Colon (tissue), 2 donors: ENCODE data around the gene LIPT2.
"Not testable (repeated sequence)": the region's sequence is repeated elsewhere in the genome, so short reads cannot be mapped to it uniquely, and the experiment has no call there.

Experiments
- FAIRE-seq: peaks from 2 replicates; lab custom pipeline; 2012; peaks lifted over from hg19 to GRCh38; lab: Jason Lieb, UNC
- donor health status: control.
- donor health status: control.

The LIPT2 gene

GRCh38 chr11:74492974-74493790, at the start of gene LIPT2:
Gene LIPT2 (minus strand): TSS chr11:74493724. CDS start chr11:74493703, 21 bp downstream.
- FAIRE-seq: no peak

GRCh38 chr11:74541466-74541865, 47.9 kb upstream of the LIPT2 start:
- no peak for FAIRE-seq

- no peak for FAIRE-seq
Measured at GRCh38 chr11:74540270-74540669, 46.7 kb upstream of the LIPT2 start.

GRCh38 chr11:74538680-74539079, 45.2 kb upstream of the LIPT2 start:
- no peak for FAIRE-seq

GRCh38 chr11:74535371-74536160, 42.0 kb upstream of the LIPT2 start:
- FAIRE-seq: no peak

GRCh38 chr11:74534946-74535275, 41.4 kb upstream of the LIPT2 start:
- FAIRE-seq: not testable (repeated sequence)

GRCh38 chr11:74534216-74534945, 40.9 kb upstream of the LIPT2 start:
- no peak for FAIRE-seq

- FAIRE-seq: no peak
Measured at GRCh38 chr11:74533421-74533820, 39.9 kb upstream of the LIPT2 start.

- no peak for FAIRE-seq
Measured at GRCh38 chr11:74532501-74533246, 39.1 kb upstream of the LIPT2 start.

GRCh38 chr11:74524978-74525377, 31.5 kb upstream of the LIPT2 start:
- FAIRE-seq: peak; percentile 61

- FAIRE-seq: no peak
Measured at GRCh38 chr11:74524501-74524900, 31.0 kb upstream of the LIPT2 start.

GRCh38 chr11:74522776-74523175, 29.3 kb upstream of the LIPT2 start:
- no peak for FAIRE-seq

- FAIRE-seq: no peak
Measured at GRCh38 chr11:74521666-74522252, 28.2 kb upstream of the LIPT2 start.

GRCh38 chr11:74520927-74521665, 27.6 kb upstream of the LIPT2 start:
- FAIRE-seq: no peak

GRCh38 chr11:74520316-74520715, 26.8 kb upstream of the LIPT2 start:
- FAIRE-seq: no peak

- FAIRE-seq: no peak
Measured at GRCh38 chr11:74519710-74520109, 26.2 kb upstream of the LIPT2 start.

GRCh38 chr11:74517592-74517991, 24.1 kb upstream of the LIPT2 start:
- not testable (repeated sequence) for FAIRE-seq

GRCh38 chr11:74507582-74507981, 14.1 kb upstream of the LIPT2 start:
- no peak for FAIRE-seq

- no peak for FAIRE-seq
Measured at GRCh38 chr11:74506823-74507222, 13.3 kb upstream of the LIPT2 start.

GRCh38 chr11:74505911-74506310, 12.4 kb upstream of the LIPT2 start:
- no peak for FAIRE-seq
